Activated naive CD8-positive, alpha-beta T cell (primary cell): ENCODE measurements around the gene FAM111B.

Experiments
- H3K27ac Mint-ChIP-seq: one replicate; pipeline ENCODE4 v1.8.0; 2021; ENCODE audit warnings: mixed read lengths
- H3K27me3 Mint-ChIP-seq: one replicate; pipeline ENCODE4 v1.8.0; 2021; ENCODE audit warnings: mixed read lengths
- H3K36me3 Mint-ChIP-seq: one replicate; pipeline ENCODE4 v1.8.0; 2021; ENCODE audit warnings: mixed read lengths
- H3K4me1 Mint-ChIP-seq: one replicate; pipeline ENCODE4 v1.8.0; 2021; ENCODE audit warnings: low read depth, mixed read lengths
- H3K4me3 Mint-ChIP-seq: one replicate; pipeline ENCODE4 v1.8.0; 2021; ENCODE audit warnings: mild to moderate bottlenecking, mixed read lengths
- H3K9me3 Mint-ChIP-seq: one replicate; pipeline ENCODE4 v1.8.0; 2021; ENCODE audit warnings: low read depth, mixed read lengths

FAM111B gene

DNA sequence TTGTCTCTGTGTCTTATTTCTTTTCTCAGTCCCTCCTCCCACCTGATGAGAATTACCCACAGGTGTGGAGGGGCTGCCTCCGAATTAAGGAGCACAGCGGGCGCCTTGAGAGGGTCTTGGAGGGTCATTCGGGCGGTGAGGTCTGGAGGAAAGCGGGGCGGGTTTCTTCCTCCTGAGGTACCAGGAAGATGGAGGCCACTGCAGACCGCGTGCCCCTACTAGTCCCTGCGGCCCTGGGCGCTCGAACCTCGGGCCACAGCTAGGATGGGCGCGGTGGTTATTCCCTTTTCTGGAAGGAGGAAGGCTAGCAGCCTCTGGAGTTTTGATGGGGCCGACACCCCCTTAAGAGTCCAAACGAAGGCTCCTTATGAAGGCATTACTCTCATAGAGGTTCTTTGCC is 30.2 kb downstream of the FAM111B start:
- peaks cover 20% of the 10 kb centered on the region for H3K4me1 Mint-ChIP-seq
- H3K27me3 Mint-ChIP-seq = no peaks in the 10 kb centered on the region
- no peak overlapping the region for H3K4me3 Mint-ChIP-seq
- no peak overlapping the region for H3K27ac Mint-ChIP-seq
- peaks cover 17% of the 10 kb centered on the region for H3K36me3 Mint-ChIP-seq
- no peaks in the 10 kb centered on the region for H3K9me3 Mint-ChIP-seq

DNA sequence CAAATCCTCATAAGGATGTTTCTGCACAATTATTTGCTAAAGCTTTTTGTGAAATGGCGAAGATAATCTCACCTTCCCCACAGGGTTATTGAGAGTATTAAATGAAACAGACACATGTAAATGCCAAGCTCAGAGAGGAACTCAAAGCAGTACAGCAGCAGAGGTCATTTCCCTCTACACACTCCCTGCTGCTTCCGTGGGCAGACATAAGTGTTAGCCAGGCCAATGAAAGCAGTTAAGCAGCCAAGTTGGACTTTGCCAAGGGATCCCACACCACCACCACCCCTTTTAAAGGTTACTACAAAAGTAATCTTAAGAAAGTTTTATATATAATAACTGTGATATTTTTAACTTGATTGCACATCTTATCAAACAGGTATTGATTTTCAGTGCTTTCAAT is 31.6 kb downstream of the FAM111B start:
- no peak overlapping the region for H3K4me3 Mint-ChIP-seq
- no peak overlapping the region for H3K27ac Mint-ChIP-seq
- peaks cover 7% of the 10 kb centered on the region for H3K36me3 Mint-ChIP-seq
- peaks cover 34% of the 10 kb centered on the region for H3K4me1 Mint-ChIP-seq
- no peaks in the 10 kb centered on the region for H3K9me3 Mint-ChIP-seq
- no peaks in the 10 kb centered on the region for H3K27me3 Mint-ChIP-seq

DNA sequence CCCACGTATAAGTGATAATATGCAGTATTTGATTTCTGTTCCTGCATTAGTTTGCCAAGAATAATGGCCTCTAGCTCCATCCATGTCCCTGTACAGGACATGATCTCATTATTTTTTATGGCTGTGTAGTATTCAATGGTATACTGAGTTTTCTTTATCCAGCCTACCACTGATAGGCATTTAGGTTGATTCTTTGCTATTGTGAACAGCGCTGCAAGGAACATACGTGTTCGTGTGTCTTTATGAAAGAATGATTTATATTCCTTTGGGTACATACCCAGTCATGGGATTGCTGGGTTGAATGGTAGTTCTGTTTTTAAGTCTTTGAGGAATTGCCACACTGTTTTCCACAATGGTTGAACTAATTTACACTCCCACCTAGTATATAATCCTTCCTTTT is 34.2 kb downstream of the FAM111B start:
- H3K27me3 Mint-ChIP-seq = no peaks in the 10 kb centered on the region
- H3K4me1 Mint-ChIP-seq = peaks cover 48% of the 10 kb centered on the region
- peak overlapping the region; percentile 28 for H3K27ac Mint-ChIP-seq
- H3K36me3 Mint-ChIP-seq = no peaks in the 10 kb centered on the region
- H3K4me3 Mint-ChIP-seq = peak overlapping the region; percentile 97
- no peaks in the 10 kb centered on the region for H3K9me3 Mint-ChIP-seq

DNA sequence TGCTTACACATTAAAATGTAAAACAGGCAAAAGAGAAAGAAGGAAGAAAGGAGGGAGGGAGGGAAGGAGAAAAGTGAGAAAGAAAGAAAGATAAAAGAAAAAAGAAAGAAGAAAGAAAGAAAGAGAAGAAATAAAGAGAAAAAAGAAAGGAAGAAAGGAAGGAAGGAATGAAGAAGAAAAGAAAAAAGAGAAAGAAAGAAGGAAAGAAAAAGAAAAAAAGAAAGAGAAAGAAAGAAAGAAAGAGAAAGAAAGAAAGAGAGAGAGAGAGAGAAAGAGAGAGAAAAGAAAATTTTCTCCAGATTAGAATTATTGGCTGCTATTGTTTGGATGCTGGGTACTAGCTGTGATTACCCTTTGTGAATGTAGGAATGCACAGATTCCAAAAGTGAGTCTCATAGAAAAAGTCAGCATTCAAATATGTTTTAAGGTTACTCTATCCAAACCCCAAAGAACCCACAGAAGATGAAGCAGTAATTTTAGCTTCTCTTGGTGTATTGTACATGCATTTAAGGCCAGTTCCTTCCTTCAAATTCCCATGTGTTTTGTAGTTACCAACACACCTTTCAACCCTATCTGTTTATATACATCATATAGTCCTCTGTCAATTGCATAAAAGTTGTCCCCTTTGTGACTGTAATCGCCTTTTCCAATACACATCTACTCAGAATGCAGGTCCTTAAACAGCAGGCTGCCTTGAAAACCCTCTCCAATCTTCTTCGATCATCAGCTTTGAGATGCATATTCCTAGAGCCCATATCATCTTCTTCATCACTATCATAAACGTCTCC is 34.8 kb downstream of the FAM111B start:
- H3K9me3 Mint-ChIP-seq = no peaks in the 10 kb centered on the region
- no peaks in the 10 kb centered on the region for H3K27me3 Mint-ChIP-seq
- peak overlapping the region; percentile 97 for H3K4me3 Mint-ChIP-seq
- no peaks in the 10 kb centered on the region for H3K36me3 Mint-ChIP-seq
- peaks cover 48% of the 10 kb centered on the region for H3K4me1 Mint-ChIP-seq
- peak overlapping the region; percentile 90 for H3K27ac Mint-ChIP-seq

- H3K27me3 Mint-ChIP-seq = no peaks in the 10 kb centered on the region
- H3K4me1 Mint-ChIP-seq = peaks cover 49% of the 10 kb centered on the region
- no peaks in the 10 kb centered on the region for H3K9me3 Mint-ChIP-seq
- no peaks in the 10 kb centered on the region for H3K36me3 Mint-ChIP-seq
- H3K4me3 Mint-ChIP-seq = peak within 1 kb of the TSS; percentile 97
- peak within 1 kb of the TSS; percentile 90 for H3K27ac Mint-ChIP-seq
Observed at GRCh38 chr11:59142530-59143507, 35.8 kb downstream of the FAM111B start, which contains the start of gene FAM111A. TSS of gene FAM111A (plus strand) at chr11:59142856. CDS start at chr11:59148873, 6,017 bp downstream.

- no peaks in the 10 kb centered on the region for H3K9me3 Mint-ChIP-seq
- H3K36me3 Mint-ChIP-seq = peaks cover 3% of the 10 kb centered on the region
- peak overlapping the region; percentile 97 for H3K4me3 Mint-ChIP-seq
- H3K27me3 Mint-ChIP-seq = no peaks in the 10 kb centered on the region
- peak overlapping the region; percentile 90 for H3K27ac Mint-ChIP-seq
- H3K4me1 Mint-ChIP-seq = peaks cover 49% of the 10 kb centered on the region
Observed at GRCh38 chr11:59144096-59144495, 37.1 kb downstream of the FAM111B start.

- H3K36me3 Mint-ChIP-seq = peaks cover 4% of the 10 kb centered on the region
- no peaks in the 10 kb centered on the region for H3K9me3 Mint-ChIP-seq
- H3K27ac Mint-ChIP-seq = peak overlapping the region; percentile 90
- peaks cover 49% of the 10 kb centered on the region for H3K4me1 Mint-ChIP-seq
- H3K4me3 Mint-ChIP-seq = peak overlapping the region; percentile 97
- no peaks in the 10 kb centered on the region for H3K27me3 Mint-ChIP-seq
Observed at GRCh38 chr11:59144579-59145345, 37.7 kb downstream of the FAM111B start.

GRCh38 chr11:59145534-59145933 is 38.5 kb downstream of the FAM111B start:
- Mint-ChIP-seq H3K4me1 (peaks cover 49% of the 10 kb centered on the region), H3K36me3 (peaks cover 5% of the 10 kb centered on the region), H3K4me3 (peak overlapping the region; percentile 97), H3K27me3 (no peaks in the 10 kb centered on the region), H3K9me3 (no peaks in the 10 kb centered on the region), H3K27ac (no peak overlapping the region)

GRCh38 chr11:59151761-59152160 is 44.7 kb downstream of the FAM111B start:
- H3K36me3 Mint-ChIP-seq = peaks cover 11% of the 10 kb centered on the region
- H3K9me3 Mint-ChIP-seq = no peaks in the 10 kb centered on the region
- H3K4me3 Mint-ChIP-seq = no peak overlapping the region
- peak overlapping the region; percentile 93 for H3K27ac Mint-ChIP-seq
- H3K27me3 Mint-ChIP-seq = no peaks in the 10 kb centered on the region
- H3K4me1 Mint-ChIP-seq = peaks cover 20% of the 10 kb centered on the region

GRCh38 chr11:59152312-59152951 is 45.4 kb downstream of the FAM111B start:
- Mint-ChIP-seq H3K4me1 (peaks cover 19% of the 10 kb centered on the region), H3K4me3 (peak overlapping the region; percentile 53), H3K36me3 (peaks cover 11% of the 10 kb centered on the region), H3K27me3 (no peaks in the 10 kb centered on the region), H3K9me3 (no peaks in the 10 kb centered on the region), H3K27ac (peak overlapping the region; percentile 93)

- Mint-ChIP-seq H3K27me3 (no peaks in the 10 kb centered on the region), H3K4me1 (peaks cover 20% of the 10 kb centered on the region), H3K27ac (no peak overlapping the region), H3K36me3 (peaks cover 8% of the 10 kb centered on the region), H3K9me3 (no peaks in the 10 kb centered on the region), H3K4me3 (no peak overlapping the region)
Observed at GRCh38 chr11:59154610-59155009, 47.6 kb downstream of the FAM111B start.

GRCh38 chr11:59157433-59157832 is 50.4 kb downstream of the FAM111B start:
- no peak overlapping the region for H3K4me3 Mint-ChIP-seq
- H3K36me3 Mint-ChIP-seq = peaks cover 3% of the 10 kb centered on the region
- H3K9me3 Mint-ChIP-seq = no peaks in the 10 kb centered on the region
- no peak overlapping the region for H3K27ac Mint-ChIP-seq
- peaks cover 6% of the 10 kb centered on the region for H3K27me3 Mint-ChIP-seq
- H3K4me1 Mint-ChIP-seq = peaks cover 10% of the 10 kb centered on the region

DNA sequence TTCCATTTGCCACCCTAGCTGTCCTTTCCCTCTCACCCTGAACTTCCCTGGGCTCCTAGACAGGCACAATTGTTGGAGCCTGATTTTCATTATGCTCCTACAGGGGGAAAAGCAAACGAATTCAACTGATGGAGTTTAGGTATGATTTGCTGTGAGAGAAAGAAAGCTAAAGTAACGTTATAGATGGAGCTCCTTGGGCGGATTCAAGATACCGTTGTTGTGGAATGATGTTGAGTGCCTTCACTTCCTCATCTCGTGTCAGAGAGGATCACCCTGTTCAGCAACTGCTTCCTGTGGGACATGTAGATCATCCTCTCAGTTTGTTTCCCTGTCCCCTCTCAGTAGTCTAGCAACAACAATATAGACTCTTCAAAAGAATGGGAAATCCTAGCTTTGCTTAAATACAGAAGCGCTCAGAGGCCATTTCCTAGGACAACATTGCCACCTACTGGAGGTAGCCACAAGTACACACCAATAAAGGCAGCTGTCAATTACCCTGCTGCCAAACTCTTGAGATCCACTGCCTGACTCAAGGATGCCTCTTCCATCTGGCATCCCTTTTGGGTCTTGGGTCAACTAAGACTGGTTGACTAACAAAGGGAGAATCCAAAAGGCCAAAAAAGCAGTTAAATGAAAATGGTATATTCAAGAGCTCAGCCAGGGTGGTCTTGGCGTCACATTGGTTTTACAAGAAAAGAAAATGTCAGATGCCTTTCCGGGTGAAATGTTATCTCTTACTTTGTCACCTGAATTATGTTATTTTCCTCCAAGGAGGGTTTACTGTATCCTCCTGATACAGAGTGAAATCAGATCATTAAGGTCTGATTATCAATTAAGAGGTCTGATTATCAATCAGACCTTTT is 51.4 kb downstream of the FAM111B start:
- Mint-ChIP-seq H3K9me3 (no peaks in the 10 kb centered on the region), H3K4me3 (no peak overlapping the region), H3K4me1 (peaks cover 2% of the 10 kb centered on the region), H3K27me3 (peaks cover 6% of the 10 kb centered on the region), H3K36me3 (no peaks in the 10 kb centered on the region), H3K27ac (no peak overlapping the region)
